ENCODE results near the gene TSSK2. TPM values are rescaled to one million over a fixed set of nuclear protein-coding genes. Genes with fewer than 3 reads are reported as not detected.

TSSK2 gene
- total and polyA plus RNA-seq, 2 donors from 2014 or later: not detected

DNA sequence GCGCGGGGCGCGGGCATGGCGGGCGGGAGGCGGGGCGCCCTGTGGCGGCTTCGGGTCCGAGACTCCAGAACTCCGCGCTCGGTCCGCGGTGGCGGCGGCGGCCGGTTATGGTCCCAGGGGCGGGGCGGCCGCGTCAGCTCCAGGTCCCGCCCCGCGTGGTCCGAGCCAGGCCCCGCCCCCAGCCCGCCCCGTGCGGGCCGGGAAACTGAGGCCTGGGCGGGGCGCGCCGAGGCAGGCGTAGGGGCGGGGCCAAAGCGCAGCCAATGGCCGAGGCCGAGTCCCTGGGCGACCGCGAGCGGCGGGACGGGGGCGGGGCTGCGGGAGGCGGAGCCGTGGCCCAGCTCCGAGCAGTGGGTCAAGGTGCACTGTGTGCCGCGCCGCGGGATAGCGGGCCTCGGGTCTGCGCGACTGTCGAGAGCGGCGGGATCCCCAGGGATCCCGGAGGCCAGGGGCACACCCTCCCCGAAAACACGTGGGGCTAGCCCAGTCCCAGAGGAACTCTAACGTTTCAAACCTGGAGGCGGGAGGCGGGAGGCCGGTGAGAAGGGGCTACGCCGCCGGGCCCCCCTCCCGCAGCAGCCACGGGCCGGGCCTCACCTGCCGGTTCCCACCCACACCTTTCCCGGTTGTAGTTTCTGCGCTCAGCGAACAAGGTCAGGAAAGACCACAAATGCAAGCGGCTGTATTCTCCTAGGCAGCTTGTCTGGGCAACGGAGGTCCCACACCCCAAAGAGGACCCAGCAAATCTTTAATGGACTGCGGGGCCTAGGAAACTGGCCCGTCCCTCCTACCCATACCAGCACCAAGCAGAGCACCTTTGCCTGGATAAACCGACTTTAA lies 47.8 kb downstream of the TSSK2 start, which contains the start of gene SLC25A1:
TSS of gene SLC25A1 (minus strand) at position 80 of the 840 bp plus-strand sequence. CDS start at position 17, 63 bp downstream.
- Histone ChIP-seq H3K36me3 (ENCODE audit: control insufficient read depth in 2 of 3, insufficient read depth in 3 of 3, low read length in 3 of 3) (no peaks in the 10 kb centered on the region), H3K27me3 (ENCODE audit: control insufficient read depth, insufficient read depth, low read length) (no peaks in the 10 kb centered on the region), H3K27ac (ENCODE audit: low read depth in 2 of 2, low read length in 2 of 2) (peak within 1 kb of the TSS; percentile 81 to 82), H3K9me3 (ENCODE audit: control insufficient read depth in 2 of 3, insufficient read depth in 1 of 3, low read length in 3 of 3) (no peaks in the 10 kb centered on the region), H3K4me3 (ENCODE audit: low read length in 3 of 3) (peak within 1 kb of the TSS; percentile 34 to 73 (median 49)), H3K9ac (ENCODE audit: low read length in 3 of 3) (peak within 1 kb of the TSS in 2 of 3 donors; percentile 59 to 62), H3K4me1 (ENCODE audit: control insufficient read depth in 2 of 3, insufficient read depth in 2 of 3, low read depth in 1 of 3, low read length in 3 of 3) (peaks cover 0 to 35% (median 11%) of the 10 kb centered on the region in 3 donors)
- no peak for FAIRE-seq
- TF ChIP-seq CTCF (IDR thresholded peaks at IDR 0.05; ENCODE audit: borderline replicate concordance, extremely low read depth, insufficient read depth): no peak
- peak; percentile 88 to 96 (median 94) for DNase-seq
- intact Hi-C loops (cut with DNase I): no loop called here

DNA sequence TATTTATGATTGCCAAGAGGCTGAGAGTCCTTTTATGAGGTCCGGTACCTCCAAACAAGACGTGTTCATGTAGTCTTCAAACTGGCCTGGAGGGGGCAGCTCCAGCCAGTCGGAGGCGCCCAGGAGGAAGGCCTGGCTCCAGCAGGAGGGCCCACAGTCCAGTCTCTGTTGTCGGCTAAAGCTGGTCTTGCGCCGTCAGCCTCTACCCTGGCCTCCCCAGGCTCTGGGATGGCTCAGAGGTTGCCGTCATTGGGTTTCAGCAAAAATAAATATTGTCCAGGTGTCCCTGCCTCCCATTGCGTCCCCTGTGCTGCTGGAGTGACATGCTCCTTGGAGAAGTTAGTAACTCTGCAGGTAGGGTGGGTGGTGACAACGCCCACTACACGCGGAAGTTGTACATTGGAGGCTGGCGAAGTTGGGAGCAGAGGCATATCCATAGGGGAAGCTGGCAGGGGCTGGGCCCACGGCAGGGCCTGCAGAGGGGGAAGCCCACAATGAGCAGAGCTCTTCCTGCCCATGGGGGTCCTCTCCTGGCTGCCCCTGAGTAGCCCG lies 48.5 kb downstream of the TSSK2 start:
- DNase-seq (peak; percentile 87 to 92 (median 90)), FAIRE-seq (no peak)
- Histone ChIP-seq H3K9me3 (ENCODE audit: control insufficient read depth in 2 of 3, insufficient read depth in 1 of 3, low read length in 3 of 3) (no peaks in the 10 kb centered on the region), H3K4me3 (ENCODE audit: low read length in 3 of 3) (peak overlapping the region; percentile 25 to 73 (median 34)), H3K27me3 (ENCODE audit: control insufficient read depth, insufficient read depth, low read length) (no peaks in the 10 kb centered on the region), H3K9ac (ENCODE audit: low read length in 3 of 3) (peak overlapping the region in 1 of 3 donors; percentile 62), H3K36me3 (ENCODE audit: control insufficient read depth in 2 of 3, insufficient read depth in 3 of 3, low read length in 3 of 3) (no peaks in the 10 kb centered on the region), H3K4me1 (ENCODE audit: control insufficient read depth in 2 of 3, insufficient read depth in 2 of 3, low read depth in 1 of 3, low read length in 3 of 3) (peaks cover 0 to 28% (median 6%) of the 10 kb centered on the region in 3 donors), H3K27ac (ENCODE audit: low read depth in 2 of 2, low read length in 2 of 2) (peak overlapping the region; percentile 25 to 72)
- TF ChIP-seq CTCF (IDR thresholded peaks at IDR 0.05; ENCODE audit: borderline replicate concordance, extremely low read depth, insufficient read depth): peak; percentile 62
- intact Hi-C loops (cut with DNase I): no loop called here

DNA sequence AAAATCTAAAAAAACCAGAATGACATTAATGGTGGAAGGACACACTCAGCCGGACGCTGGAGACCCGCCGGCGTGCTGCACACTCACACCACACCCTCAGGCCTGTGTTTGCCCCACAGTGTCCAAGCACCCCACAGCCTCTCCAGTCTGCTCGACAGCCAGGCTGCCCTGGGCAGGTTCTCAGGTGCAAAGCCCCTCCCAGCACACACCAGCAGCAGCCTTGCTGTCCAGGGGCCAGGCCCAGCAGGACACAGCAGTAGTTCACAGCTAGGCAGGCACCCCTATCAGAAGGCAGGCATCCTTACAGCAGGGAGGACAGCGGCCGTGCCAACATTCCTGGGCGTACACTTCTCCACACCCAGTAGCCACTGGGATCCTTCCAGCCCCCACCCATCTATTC lies 49.1 kb downstream of the TSSK2 start:
- Histone ChIP-seq H3K9ac (ENCODE audit: low read length in 3 of 3) (no peak overlapping the region), H3K27ac (ENCODE audit: low read depth in 2 of 2, low read length in 2 of 2) (no peak overlapping the region), H3K4me1 (ENCODE audit: control insufficient read depth in 2 of 3, insufficient read depth in 2 of 3, low read depth in 1 of 3, low read length in 3 of 3) (peaks cover 0 to 22% (median 0%) of the 10 kb centered on the region in 3 donors), H3K4me3 (ENCODE audit: low read length in 3 of 3) (no peak overlapping the region), H3K9me3 (ENCODE audit: control insufficient read depth in 2 of 3, insufficient read depth in 1 of 3, low read length in 3 of 3) (no peaks in the 10 kb centered on the region), H3K36me3 (ENCODE audit: control insufficient read depth in 2 of 3, insufficient read depth in 3 of 3, low read length in 3 of 3) (no peaks in the 10 kb centered on the region), H3K27me3 (ENCODE audit: control insufficient read depth, insufficient read depth, low read length) (no peaks in the 10 kb centered on the region)
- DNase-seq (no peak), FAIRE-seq (no peak)
- TF ChIP-seq CTCF (IDR thresholded peaks at IDR 0.05; ENCODE audit: borderline replicate concordance, extremely low read depth, insufficient read depth): no peak
- intact Hi-C loops (cut with DNase I): no loop called here

Data from kidney (tissue), 14 donors.